ENCODE measurements around the gene CPNE1.

The CPNE1 gene

DNA sequence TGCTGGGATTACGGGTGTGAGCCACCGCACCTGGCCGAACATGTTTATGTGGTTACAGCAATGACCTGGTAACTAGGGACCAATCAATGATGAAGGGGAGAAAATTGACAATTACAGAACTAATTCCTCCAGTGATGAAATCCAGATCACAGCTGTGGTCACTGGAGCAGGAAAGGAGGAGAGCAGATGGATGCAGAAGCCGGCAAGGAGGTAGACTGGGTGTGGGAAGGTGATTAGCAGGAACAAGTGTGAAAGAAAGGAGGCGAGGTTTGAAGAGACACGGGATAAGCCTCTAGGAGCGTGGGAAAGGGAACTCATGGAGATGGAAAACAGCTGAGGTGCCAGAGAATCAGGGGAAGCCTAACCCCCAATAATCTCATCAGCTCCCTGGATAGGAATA is 66.2 kb downstream of the CPNE1 start:
- no peak for DNase-seq (ENCODE audit: extremely low read depth, low read depth)
- H3K4me3 ChIP-seq (replicated peaks; ENCODE audit: low read depth, low read length), result no peak overlapping the region
- TF ChIP-seq, protein P1, sequence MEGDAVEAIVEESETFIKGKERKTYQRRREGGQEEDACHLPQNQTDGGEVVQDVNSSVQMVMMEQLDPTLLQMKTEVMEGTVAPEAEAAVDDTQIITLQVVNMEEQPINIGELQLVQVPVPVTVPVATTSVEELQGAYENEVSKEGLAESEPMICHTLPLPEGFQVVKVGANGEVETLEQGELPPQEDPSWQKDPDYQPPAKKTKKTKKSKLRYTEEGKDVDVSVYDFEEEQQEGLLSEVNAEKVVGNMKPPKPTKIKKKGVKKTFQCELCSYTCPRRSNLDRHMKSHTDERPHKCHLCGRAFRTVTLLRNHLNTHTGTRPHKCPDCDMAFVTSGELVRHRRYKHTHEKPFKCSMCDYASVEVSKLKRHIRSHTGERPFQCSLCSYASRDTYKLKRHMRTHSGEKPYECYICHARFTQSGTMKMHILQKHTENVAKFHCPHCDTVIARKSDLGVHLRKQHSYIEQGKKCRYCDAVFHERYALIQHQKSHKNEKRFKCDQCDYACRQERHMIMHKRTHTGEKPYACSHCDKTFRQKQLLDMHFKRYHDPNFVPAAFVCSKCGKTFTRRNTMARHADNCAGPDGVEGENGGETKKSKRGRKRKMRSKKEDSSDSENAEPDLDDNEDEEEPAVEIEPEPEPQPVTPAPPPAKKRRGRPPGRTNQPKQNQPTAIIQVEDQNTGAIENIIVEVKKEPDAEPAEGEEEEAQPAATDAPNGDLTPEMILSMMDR (IDR thresholded peaks at IDR 0.05; ENCODE audit: low read depth, low read length, missing control alignments), result no peak

DNA sequence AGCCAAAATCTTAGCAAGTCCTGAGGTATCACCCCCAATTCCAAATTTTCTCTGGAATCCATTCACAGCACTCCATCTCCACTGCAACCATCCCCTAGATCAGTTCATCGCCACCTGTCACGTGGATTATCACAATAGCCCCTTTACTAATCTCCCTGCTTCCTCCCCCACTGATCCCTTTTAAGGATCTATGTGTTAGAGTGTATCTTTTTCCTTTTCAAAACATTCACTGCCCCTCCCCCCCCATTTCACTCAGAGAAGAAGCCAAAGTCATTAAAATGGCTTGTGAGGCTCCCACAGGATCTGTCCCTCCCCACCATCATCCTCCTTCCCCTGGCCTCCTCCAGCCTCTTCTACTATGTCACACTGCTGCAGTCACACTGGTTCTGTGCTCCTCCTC is 67.5 kb downstream of the CPNE1 start:
- no peak for DNase-seq (ENCODE audit: extremely low read depth, low read depth)
- TF ChIP-seq, protein P1 (IDR thresholded peaks at IDR 0.05; ENCODE audit: low read depth, low read length, missing control alignments), result no peak

DNA sequence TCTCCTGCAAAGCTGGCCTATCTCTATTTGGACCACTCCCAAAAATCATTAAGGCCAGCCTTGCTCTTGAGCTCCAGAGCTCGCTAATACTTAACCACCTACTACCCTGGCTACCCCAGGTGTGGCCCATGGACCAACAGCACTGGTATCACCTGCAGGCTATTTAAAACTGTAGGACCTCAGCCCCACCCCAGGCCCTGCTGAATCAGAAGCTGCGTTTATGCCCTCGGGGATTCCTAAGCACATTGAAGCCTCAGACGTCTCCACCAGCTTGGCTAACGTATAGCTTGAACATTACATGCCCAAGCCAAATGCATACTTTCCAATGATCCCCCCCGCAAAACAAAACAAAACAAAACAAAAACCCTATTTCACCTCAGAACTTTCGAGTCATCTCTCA is 68.8 kb downstream of the CPNE1 start:
- TF ChIP-seq, protein P1 (IDR thresholded peaks at IDR 0.05; ENCODE audit: low read depth, low read length, missing control alignments), result no peak
- DNase-seq (ENCODE audit: extremely low read depth, low read depth), result no peak
- H3K4me3 ChIP-seq (replicated peaks; ENCODE audit: low read depth, low read length), result no peak overlapping the region

More for the DNA sequence above, 67.5 kb downstream of the CPNE1 start:
- no peak overlapping the region for H3K4me3 ChIP-seq (replicated peaks; ENCODE audit: low read depth, low read length)

DNA sequence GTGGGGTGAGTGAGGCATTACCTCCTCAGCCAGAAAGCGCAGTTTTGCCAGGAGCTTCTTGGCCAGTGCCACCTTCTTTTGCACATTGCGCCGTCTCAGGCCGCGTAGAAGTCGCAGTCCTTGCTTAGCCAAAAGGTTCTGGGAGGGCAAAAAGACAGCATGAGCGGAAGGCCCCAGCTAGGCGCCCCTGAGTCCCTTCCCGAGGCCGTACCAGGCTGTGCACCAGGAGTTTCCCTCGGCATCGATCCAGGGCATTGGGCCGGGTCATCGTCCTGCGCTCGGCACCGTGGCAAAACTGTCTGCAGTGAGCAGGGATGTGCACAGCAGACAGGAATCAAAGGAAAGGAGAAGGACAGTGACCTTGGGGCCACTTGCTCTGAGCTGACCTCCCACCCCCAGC is 69.2 kb downstream of the CPNE1 start:
- DNase-seq (ENCODE audit: extremely low read depth, low read depth), result no peak
- TF ChIP-seq, protein P1 (IDR thresholded peaks at IDR 0.05; ENCODE audit: low read depth, low read length, missing control alignments), result no peak
- H3K4me3 ChIP-seq (replicated peaks; ENCODE audit: low read depth, low read length), result no peak overlapping the region

DNA sequence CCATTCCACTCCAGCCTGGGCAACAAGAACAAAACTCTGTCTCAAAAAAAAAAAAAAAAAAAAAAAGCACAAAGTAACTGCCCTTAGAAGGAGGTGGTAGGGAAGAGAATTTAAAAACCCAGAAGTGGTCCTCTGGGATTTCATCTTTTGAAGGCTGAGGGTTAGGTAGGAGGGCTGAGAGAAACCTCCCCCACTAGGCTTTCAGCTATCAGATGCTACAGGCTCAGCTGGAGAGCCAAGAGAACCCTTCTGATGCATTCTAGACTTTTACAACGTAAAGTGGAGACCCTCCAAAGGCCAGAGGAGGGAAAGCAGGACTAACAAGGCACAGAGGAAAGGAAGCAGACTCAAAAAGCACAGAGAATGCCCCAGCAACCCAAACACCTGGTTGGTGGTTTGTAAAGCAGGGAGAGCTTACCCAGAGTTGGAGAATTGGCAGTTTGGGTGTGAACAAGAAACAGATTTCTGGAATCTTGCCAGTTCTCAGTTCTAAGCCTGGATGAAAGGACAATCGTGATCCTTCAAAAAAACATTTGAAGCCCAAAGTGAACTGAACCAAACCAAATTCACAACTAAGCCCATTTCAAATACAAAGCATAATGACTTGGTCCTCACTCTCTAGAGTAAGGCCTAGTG is 72.2 kb downstream of the CPNE1 start:
- TF ChIP-seq, protein P1 (IDR thresholded peaks at IDR 0.05; ENCODE audit: low read depth, low read length, missing control alignments), result no peak
- no peak for DNase-seq (ENCODE audit: extremely low read depth, low read depth)
- H3K4me3 ChIP-seq (replicated peaks; ENCODE audit: low read depth, low read length), result no peak overlapping the region

DNA sequence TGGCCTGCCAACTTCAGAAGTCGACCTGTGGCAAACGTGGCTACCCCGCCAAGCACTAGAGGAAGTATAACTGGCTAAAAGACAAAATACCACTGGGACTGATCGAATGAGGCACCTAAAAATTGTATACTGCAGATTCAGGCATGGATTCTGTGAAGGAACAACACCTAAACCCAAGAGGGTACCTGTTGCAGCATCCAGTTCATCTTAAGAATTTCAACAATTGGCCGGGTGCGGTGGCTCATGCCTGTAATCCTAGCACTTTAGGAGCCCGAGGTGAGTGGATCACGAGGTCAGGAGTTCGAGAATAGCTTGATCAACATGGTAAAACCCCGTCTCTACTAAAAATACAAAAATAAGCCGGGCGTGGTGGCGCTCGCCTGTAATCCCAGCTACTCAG is 76.3 kb downstream of the CPNE1 start:
- TF ChIP-seq, protein P1 (IDR thresholded peaks at IDR 0.05; ENCODE audit: low read depth, low read length, missing control alignments), result no peak
- no peak for DNase-seq (ENCODE audit: extremely low read depth, low read depth)
- no peak overlapping the region for H3K4me3 ChIP-seq (replicated peaks; ENCODE audit: low read depth, low read length)

DNA sequence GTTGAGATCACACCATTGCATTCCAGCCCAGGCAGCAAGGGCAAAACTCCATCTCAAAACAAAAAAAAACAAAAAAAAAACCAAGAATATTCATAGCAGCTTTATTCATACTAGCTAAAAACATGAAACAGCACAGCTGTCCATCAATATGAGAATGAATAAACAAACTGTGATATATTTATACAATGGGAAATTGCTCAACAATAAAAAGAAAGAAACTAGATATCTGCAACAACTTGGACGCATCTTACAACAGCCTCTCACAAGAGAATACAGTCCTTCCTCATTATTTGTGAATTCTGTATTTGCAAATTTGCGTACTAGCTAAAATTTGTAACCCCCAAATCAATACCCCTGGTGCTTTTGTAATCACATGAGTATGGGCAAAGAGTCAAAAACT is 77.3 kb downstream of the CPNE1 start:
- DNase-seq (ENCODE audit: extremely low read depth, low read depth), result no peak
- no peak overlapping the region for H3K4me3 ChIP-seq (replicated peaks; ENCODE audit: low read depth, low read length)
- TF ChIP-seq, protein P1 (IDR thresholded peaks at IDR 0.05; ENCODE audit: low read depth, low read length, missing control alignments), result no peak

All from HFF-Myc (cell line).